ENCODE results near the gene AADACL2.

- TF ChIP-seq CTCF (conservative IDR thresholded peaks at IDR 0.05) (no peak), ZFX (IDR thresholded peaks at IDR 0.05) (no peak)
Observed at GRCh38 chr3:151684094-151684493, 49.6 kb upstream of the AADACL2 start.

Measured in C4-2B (cell line).